GM12891 (cell line): ENCODE results near the gene POU6F2.

Source experiments
- DNase-seq: peaks from one replicate; pipeline ENCODE4 v3.0.0; 2011; ENCODE audit warnings: low spot score; ENCODE audit not compliant: insufficient read length
- FAIRE-seq: peaks from 2 replicates; lab custom pipeline; 2011; peaks lifted over from hg19 to GRCh38; lab: Jason Lieb, UNC
- PAX5 ChIP-seq: IDR thresholded peaks from 2 replicates; pipeline ENCODE4 v1.6.1; 2011; ENCODE audit warnings: low read length, moderate library complexity, mild to moderate bottlenecking; ENCODE audit not compliant: insufficient read depth, severe bottlenecking
- POLR2A ChIP-seq: IDR thresholded peaks from 2 replicates; pipeline ENCODE4 v1.6.1; 2011; ENCODE audit warnings: low read depth, low read length, control low read depth
- POLR2AphosphoS5 ChIP-seq: IDR thresholded peaks from 2 replicates; pipeline ENCODE4 v1.6.1; 2011; ENCODE audit warnings: low read depth, low read length, control low read depth
- POU2F2 ChIP-seq: IDR thresholded peaks from 2 replicates; pipeline ENCODE4 v1.6.1; 2011; ENCODE audit warnings: low read depth, mild to moderate bottlenecking, control low read depth, low read length, moderate library complexity
- SPI1 ChIP-seq: IDR thresholded peaks from 2 replicates; pipeline ENCODE4 v1.6.1; 2011; ENCODE audit warnings: low read depth, low read length, control low read depth
- TAF1 ChIP-seq: IDR thresholded peaks from 2 replicates; pipeline ENCODE4 v1.6.1; 2011; ENCODE audit warnings: low read depth, low read length, control low read depth

The POU6F2 gene

GRCh38 chr7:39027491-39027890, 49.8 kb downstream of the POU6F2 start:
- DNase-seq: no peak
- TF ChIP-seq PAX5 (no peak), POLR2AphosphoS5 (no peak), SPI1 (no peak), POU2F2 (no peak), POLR2A (no peak), TAF1 (no peak)
- FAIRE-seq: no peak

- FAIRE-seq (no peak), DNase-seq (no peak)
- TF ChIP-seq SPI1 (no peak), POLR2AphosphoS5 (no peak), TAF1 (no peak), POU2F2 (no peak), POLR2A (no peak), PAX5 (no peak)
Observed at GRCh38 chr7:39033885-39034624, 56.3 kb downstream of the POU6F2 start.

GRCh38 chr7:39035156-39035555, 57.4 kb downstream of the POU6F2 start:
- TF ChIP-seq TAF1 (no peak), PAX5 (no peak)
- DNase-seq (no peak), FAIRE-seq (no peak)

GRCh38 chr7:39035903-39036302, 58.2 kb downstream of the POU6F2 start:
- FAIRE-seq (no peak), DNase-seq (no peak)
- no peak for TF ChIP-seq TAF1

GRCh38 chr7:39042670-39043069, 65.0 kb downstream of the POU6F2 start:
- no peak for DNase-seq
- FAIRE-seq: no peak
- no peak for TF ChIP-seq PAX5
- no peak for TF ChIP-seq SPI1
- TF ChIP-seq TAF1: no peak
- no peak for TF ChIP-seq POLR2A

- TF ChIP-seq POLR2AphosphoS5 (no peak), SPI1 (no peak), TAF1 (no peak), PAX5 (no peak), POU2F2 (no peak), POLR2A (no peak)
- DNase-seq: no peak
- no peak for FAIRE-seq
Observed at GRCh38 chr7:39043531-39043930, 65.8 kb downstream of the POU6F2 start.

- DNase-seq (no peak), FAIRE-seq (no peak)
- no peak for TF ChIP-seq POU2F2
- no peak for TF ChIP-seq POLR2A
- TF ChIP-seq SPI1: no peak
- TF ChIP-seq PAX5: no peak
Observed at GRCh38 chr7:39044489-39044888, 66.8 kb downstream of the POU6F2 start.

GRCh38 chr7:39045231-39045630, 67.5 kb downstream of the POU6F2 start:
- no peak for FAIRE-seq

GRCh38 chr7:39051279-39051678, 73.6 kb downstream of the POU6F2 start:
- FAIRE-seq (no peak), DNase-seq (no peak)
- TF ChIP-seq POLR2A: no peak
- no peak for TF ChIP-seq TAF1
- no peak for TF ChIP-seq POLR2AphosphoS5
- no peak for TF ChIP-seq SPI1
- no peak for TF ChIP-seq POU2F2
- TF ChIP-seq PAX5: no peak

More at GRCh38 chr7:39045231-39045630, 67.5 kb downstream of the POU6F2 start:
- no peak for DNase-seq
- TF ChIP-seq POLR2A: no peak

- FAIRE-seq (no peak), DNase-seq (no peak)
- TF ChIP-seq POLR2A: no peak
- no peak for TF ChIP-seq TAF1
- no peak for TF ChIP-seq POLR2AphosphoS5
- no peak for TF ChIP-seq POU2F2
- TF ChIP-seq PAX5: no peak
- TF ChIP-seq SPI1: no peak
Observed at GRCh38 chr7:39051707-39052106, 74.0 kb downstream of the POU6F2 start.

- FAIRE-seq: no peak
- DNase-seq: no peak
- no peak for TF ChIP-seq TAF1
- TF ChIP-seq POU2F2: no peak
- TF ChIP-seq SPI1: no peak
- TF ChIP-seq PAX5: no peak
- TF ChIP-seq POLR2A: no peak
- TF ChIP-seq POLR2AphosphoS5: no peak
Observed at GRCh38 chr7:39054731-39055130, 77.0 kb downstream of the POU6F2 start.

GRCh38 chr7:39056153-39056552, 78.4 kb downstream of the POU6F2 start:
- no peak for FAIRE-seq
- no peak for DNase-seq
- TF ChIP-seq POLR2AphosphoS5 (no peak), POLR2A (no peak), POU2F2 (no peak), SPI1 (no peak), PAX5 (no peak), TAF1 (no peak)
